Thymus (tissue), 11 donors: ENCODE results near the gene NADK2. TPM values are rescaled to one million over a fixed set of nuclear protein-coding genes. Genes with fewer than 3 reads are reported as not detected.

Experiments used
- DNase-seq, 9 donors: peaks; one replicate each; pipeline ENCODE4 v3.0.0-alpha.2; 2013; ENCODE audit warnings: low spot score in 9 of 9, low read depth in 6 of 9, missing footprints in 1 of 9
- H3K27ac ChIP-seq, 2 donors: one replicate each; pipeline ENCODE4 v1.5.1; 2013; ENCODE audit warnings: control low read depth in 1 of 2, low read depth in 1 of 2, low read length in 1 of 2, mild to moderate bottlenecking in 1 of 2, moderate library complexity in 1 of 2
- H3K27me3 ChIP-seq, 2 donors: one replicate each; pipeline ENCODE4 v1.5.1; 2013; ENCODE audit warnings: low read length in 1 of 2; ENCODE audit not compliant: control insufficient read depth in 2 of 2, insufficient read depth in 1 of 2
- H3K36me3 ChIP-seq, 2 donors: one replicate each; pipeline ENCODE4 v1.5.1; 2013; ENCODE audit warnings: low read length in 1 of 2, mild to moderate bottlenecking in 1 of 2, moderate library complexity in 1 of 2; ENCODE audit not compliant: control insufficient read depth in 2 of 2, insufficient read depth in 2 of 2
- H3K4me1 ChIP-seq, 2 donors: one replicate each; pipeline ENCODE4 v1.5.1; 2013; ENCODE audit warnings: low read length in 2 of 2; ENCODE audit not compliant: control insufficient read depth in 2 of 2, insufficient read depth in 2 of 2
- H3K4me3 ChIP-seq, 2 donors: one replicate each; pipeline ENCODE4 v1.5.1; 2013; ENCODE audit warnings: low read length in 2 of 2, control low read depth in 1 of 2, mild to moderate bottlenecking in 1 of 2
- H3K9me3 ChIP-seq, 2 donors: one replicate each; pipeline ENCODE4 v1.5.1; 2013; ENCODE audit warnings: low read length in 1 of 2, mild to moderate bottlenecking in 1 of 2; ENCODE audit not compliant: control insufficient read depth in 2 of 2, insufficient read depth in 1 of 2
- WGBS: extraction: QIAGEN DNeasy Blood & Tissue Kit; methylation state at CpG from one replicate; pipeline ENCODE4 v1.1.7; 2013; 5-methylcytosine and 5-hydroxymethylcytosine counted together
- polyA plus RNA-seq: library from polyadenylated mRNA; stranded (reverse); fragments of 200-250 nt; gene quantifications from one replicate; pipeline ENCODE4 v1.2.3, GENCODE V29; 2013
- total RNA-seq: library from RNA; stranded (reverse); fragments of 120-200 nt; gene quantifications from one replicate; pipeline ENCODE4 v1.2.4, GENCODE V29; 2013
- donor health status: healthy.

The NADK2 gene
- total and polyA plus RNA-seq, 2 donors: 12.4 to 16.8 TPM

DNA sequence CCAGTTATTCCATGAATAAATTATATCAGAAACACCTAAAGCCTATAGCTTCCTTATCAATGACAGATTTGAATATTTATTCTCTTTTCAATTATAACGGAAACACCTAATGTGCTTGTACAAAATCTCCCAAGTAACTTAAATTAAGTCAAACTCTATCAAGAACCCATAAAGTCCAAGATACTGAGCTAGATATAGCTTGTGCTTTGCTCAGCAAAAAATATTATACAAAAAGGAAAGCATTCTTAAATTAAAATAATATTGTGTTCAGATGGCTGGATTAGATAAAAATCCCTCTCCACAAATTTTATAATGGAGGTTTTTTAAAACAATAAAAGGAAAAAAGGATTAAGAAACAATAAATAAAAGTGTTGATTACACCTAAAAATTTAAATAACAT lies 23.7 kb downstream of the NADK2 start:
- Histone ChIP-seq H3K9me3 (no peaks in the 10 kb centered on the region), H3K27ac (no peak overlapping the region), H3K27me3 (no peaks in the 10 kb centered on the region), H3K4me1 (no peaks in the 10 kb centered on the region), H3K36me3 (peaks cover 8 to 18% of the 10 kb centered on the region in 2 donors), H3K4me3 (no peak overlapping the region)
- no peak for DNase-seq
- WGBS: 99% methylated on average over 1 of the region's 1 CpG

DNA sequence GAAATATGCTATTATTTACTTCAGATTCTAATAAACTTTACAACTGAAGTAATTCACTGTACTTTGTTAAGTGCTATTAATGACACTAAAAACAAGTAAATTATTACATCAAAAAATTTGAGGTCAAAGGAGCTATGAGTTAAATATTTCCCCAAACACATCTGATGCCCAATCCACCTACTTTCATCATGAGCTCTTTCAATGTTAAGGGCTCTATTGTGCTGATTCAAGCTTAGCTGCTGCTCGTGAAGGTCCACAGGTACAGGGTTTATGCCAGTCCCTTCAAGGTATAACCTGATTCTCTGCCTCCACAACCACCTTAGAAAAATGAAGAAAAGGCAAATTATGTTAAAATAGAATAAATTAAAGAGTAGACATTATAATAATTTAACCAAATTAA lies 24.2 kb downstream of the NADK2 start:
- no peak for DNase-seq
- no peaks in the 10 kb centered on the region for H3K9me3 ChIP-seq
- H3K27ac ChIP-seq: no peak overlapping the region
- WGBS: 99% methylated on average over 1 of the region's 1 CpG
- H3K36me3 ChIP-seq: peaks cover 13 to 22% of the 10 kb centered on the region in 2 donors
- no peaks in the 10 kb centered on the region for H3K4me1 ChIP-seq
- no peak overlapping the region for H3K4me3 ChIP-seq
- no peaks in the 10 kb centered on the region for H3K27me3 ChIP-seq

DNA sequence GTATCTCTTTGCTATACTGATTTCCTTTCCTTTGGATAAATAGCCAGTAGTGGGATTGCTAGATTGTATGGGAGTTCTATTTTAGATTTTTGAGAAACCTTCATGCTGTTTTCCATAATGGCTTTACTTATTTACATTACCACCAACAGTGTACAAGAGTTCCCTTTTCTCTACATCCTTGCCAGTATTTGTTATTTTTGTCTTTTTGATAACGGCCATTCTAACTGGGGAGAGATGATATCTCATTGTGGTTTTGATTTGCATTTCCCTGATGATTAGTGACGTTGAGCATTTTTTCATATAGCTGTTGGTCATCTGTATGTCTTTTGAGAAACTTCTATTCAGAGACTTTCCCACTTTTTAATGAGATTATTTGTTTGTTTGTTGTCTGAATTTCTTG lies 25.8 kb downstream of the NADK2 start:
- H3K27ac ChIP-seq: no peak overlapping the region
- no peak overlapping the region for H3K4me3 ChIP-seq
- peaks cover 13 to 18% of the 10 kb centered on the region in 2 donors for H3K36me3 ChIP-seq
- H3K9me3 ChIP-seq: no peaks in the 10 kb centered on the region
- DNase-seq: no peak
- H3K4me1 ChIP-seq: no peaks in the 10 kb centered on the region
- H3K27me3 ChIP-seq: no peaks in the 10 kb centered on the region
- 63% methylated on average over 2 of the region's 2 CpGs for WGBS

DNA sequence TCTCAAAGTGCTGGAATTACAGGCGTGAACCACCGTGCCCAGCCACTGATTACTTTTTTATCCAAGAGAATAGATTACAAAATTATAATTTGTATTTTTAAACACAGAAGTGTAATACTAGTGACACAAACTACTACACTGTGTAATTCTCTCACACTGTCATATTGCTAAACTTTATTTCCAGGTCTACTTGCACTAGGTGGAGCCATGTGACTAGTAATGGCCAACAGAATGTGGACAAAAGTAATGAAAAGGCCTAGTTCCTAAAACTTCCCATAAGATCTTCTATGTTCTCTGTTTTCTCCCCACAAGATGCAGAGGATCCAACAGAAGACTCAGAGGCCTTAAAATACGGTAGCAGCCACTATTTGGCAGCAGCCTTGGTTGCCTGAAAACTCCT lies 27.3 kb downstream of the NADK2 start:
- Histone ChIP-seq H3K27ac (no peak overlapping the region), H3K4me1 (no peaks in the 10 kb centered on the region), H3K36me3 (peaks cover 9 to 10% of the 10 kb centered on the region in 2 donors), H3K27me3 (no peaks in the 10 kb centered on the region), H3K4me3 (no peak overlapping the region), H3K9me3 (no peaks in the 10 kb centered on the region)
- WGBS: 97% methylated on average over 3 of the region's 3 CpGs
- no peak for DNase-seq

DNA sequence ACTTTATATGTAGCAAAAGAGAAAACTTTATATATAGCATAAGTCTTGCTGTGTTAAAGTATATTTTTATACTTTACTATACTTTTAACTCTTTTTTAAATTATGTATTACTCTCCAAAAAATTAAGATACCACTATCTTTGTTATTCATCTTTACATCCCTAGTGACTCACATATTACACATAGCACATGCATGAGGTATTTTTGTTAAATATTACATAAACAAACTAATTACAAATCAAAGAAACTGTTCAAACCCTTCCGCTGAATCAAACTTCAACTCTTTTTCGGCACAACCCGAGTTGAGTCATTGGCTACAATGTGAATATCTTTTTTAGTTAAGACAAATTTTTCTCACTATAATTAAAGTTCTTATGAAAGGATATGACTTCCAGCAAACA lies 32.1 kb downstream of the NADK2 start:
- WGBS: 97% methylated on average over 3 of the region's 3 CpGs
- Histone ChIP-seq H3K9me3 (no peaks in the 10 kb centered on the region), H3K27me3 (no peaks in the 10 kb centered on the region), H3K4me1 (no peaks in the 10 kb centered on the region), H3K4me3 (no peak overlapping the region), H3K27ac (no peak overlapping the region), H3K36me3 (peaks cover 6 to 15% of the 10 kb centered on the region in 2 donors)
- DNase-seq: no peak

DNA sequence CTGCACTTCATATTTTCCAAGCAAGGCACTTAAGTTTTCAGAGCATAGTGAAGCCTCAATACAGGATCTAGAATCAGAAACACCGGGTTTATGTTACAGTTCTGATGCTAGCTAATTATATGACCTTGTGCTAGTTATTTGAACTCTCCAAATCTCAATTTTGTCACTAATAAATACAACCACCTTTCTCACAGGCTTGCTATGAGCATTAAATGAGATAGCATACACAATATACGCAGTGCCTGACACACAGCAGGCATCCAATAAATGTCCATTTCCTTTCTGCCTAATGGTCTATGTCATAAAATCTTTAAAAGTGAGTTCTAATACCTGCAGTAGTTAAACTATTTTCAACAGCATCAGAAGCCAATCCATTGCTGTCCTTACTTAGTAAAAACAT lies 32.9 kb downstream of the NADK2 start:
- WGBS: 98% methylated on average over 2 of the region's 2 CpGs
- Histone ChIP-seq H3K9me3 (no peaks in the 10 kb centered on the region), H3K27ac (no peak overlapping the region), H3K4me1 (no peaks in the 10 kb centered on the region), H3K4me3 (no peak overlapping the region), H3K36me3 (peaks cover 6 to 13% of the 10 kb centered on the region in 2 donors), H3K27me3 (no peaks in the 10 kb centered on the region)
- no peak for DNase-seq

DNA sequence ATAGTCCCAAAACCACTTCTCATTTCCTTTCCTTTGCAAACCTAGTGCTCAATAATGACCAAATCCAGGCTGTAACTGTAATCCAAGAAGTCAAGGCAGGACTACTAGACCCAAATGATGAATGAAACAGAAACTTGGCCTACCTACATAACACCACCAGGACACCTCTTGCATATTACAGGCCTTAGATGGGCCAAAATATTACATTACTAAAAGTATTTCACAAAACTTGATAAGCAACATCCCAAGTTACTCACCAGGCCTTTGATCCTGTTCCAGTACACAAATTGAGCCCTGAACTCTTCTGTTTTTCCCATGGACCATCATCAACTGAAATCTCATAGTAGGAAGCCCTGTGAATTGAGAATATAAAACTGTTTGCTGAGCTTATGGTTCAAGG lies 34.8 kb downstream of the NADK2 start:
- no peak for DNase-seq
- H3K9me3 ChIP-seq: no peaks in the 10 kb centered on the region
- no peak overlapping the region for H3K4me3 ChIP-seq
- H3K36me3 ChIP-seq: peaks cover 0 to 13% of the 10 kb centered on the region in 2 donors
- no peaks in the 10 kb centered on the region for H3K27me3 ChIP-seq
- H3K27ac ChIP-seq: no peak overlapping the region
- H3K4me1 ChIP-seq: no peaks in the 10 kb centered on the region

DNA sequence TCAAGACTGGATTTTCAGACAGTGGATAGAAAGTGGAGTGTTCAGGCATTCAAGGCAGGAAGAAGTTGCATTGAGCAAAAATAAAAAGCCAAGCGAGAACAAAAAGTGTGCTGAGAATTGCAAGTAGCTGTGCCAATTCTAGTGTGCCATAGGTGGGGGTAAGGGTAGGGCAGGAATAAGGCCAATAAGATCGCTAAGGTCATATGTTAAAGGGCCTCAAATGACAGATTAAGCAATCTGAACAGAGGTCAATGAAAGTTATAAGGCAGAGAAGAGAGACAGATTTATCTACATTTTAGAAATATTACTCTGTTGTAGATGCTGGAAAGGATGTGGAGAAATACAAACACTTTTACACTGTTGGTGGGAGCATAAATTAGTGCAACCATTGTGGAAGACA lies 36.4 kb downstream of the NADK2 start:
- Histone ChIP-seq H3K4me3 (no peak overlapping the region), H3K9me3 (no peaks in the 10 kb centered on the region), H3K27me3 (no peaks in the 10 kb centered on the region), H3K4me1 (no peaks in the 10 kb centered on the region), H3K27ac (no peak overlapping the region), H3K36me3 (peaks cover 4 to 17% of the 10 kb centered on the region in 2 donors)
- WGBS: 100% methylated on average over 2 of the region's 2 CpGs
- no peak for DNase-seq

DNA sequence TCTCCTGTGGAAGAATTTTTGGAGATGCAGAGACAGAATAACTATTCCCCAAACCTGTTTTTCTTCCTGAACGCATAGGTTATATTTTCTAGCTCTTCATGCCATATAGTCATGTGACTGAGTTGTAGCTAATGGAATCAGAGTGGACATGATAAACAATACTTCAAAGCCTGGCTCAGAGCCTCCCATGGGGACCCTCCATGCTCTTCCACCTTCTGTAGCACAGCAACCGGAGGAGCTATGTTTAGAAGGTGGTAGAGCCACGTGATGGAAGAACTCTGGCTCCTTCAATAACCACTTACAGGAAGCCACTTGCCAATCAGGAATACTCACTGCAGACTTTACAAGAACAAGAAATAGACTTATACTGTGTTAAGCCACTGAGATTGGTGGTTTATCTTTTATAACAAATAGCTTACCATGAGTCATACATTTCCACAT lies 39.2 kb downstream of the NADK2 start:
- Histone ChIP-seq H3K4me1 (no peaks in the 10 kb centered on the region), H3K9me3 (no peaks in the 10 kb centered on the region), H3K27me3 (no peaks in the 10 kb centered on the region), H3K27ac (no peak overlapping the region), H3K36me3 (peaks cover 4 to 17% of the 10 kb centered on the region in 2 donors), H3K4me3 (no peak overlapping the region)
- WGBS: 76% methylated on average over 3 of the region's 3 CpGs
- no peak for DNase-seq

DNA sequence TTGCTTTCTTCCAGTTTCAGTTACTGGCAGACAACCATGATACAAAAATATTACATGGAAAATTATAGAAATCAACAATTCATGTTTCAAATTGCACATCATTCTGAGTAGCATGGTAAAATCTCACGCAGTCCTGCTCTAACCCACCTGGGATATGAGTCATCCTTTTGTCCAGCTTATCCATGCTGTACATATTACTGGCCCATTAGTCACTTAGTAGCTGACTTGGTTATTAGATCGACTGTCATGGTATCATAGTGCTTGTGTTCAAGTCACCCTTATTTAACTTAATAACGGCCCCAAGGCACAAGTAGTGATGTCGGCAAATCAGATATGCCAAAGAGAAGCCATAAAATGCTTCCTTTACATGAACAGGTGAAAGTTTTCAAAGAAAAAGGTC lies 41.2 kb downstream of the NADK2 start:
- H3K4me1 ChIP-seq: no peaks in the 10 kb centered on the region
- peaks cover 4 to 23% of the 10 kb centered on the region in 2 donors for H3K36me3 ChIP-seq
- H3K27me3 ChIP-seq: no peaks in the 10 kb centered on the region
- no peak overlapping the region for H3K4me3 ChIP-seq
- 98% methylated on average over 4 of the region's 4 CpGs for WGBS
- no peaks in the 10 kb centered on the region for H3K9me3 ChIP-seq
- no peak for DNase-seq
- H3K27ac ChIP-seq: no peak overlapping the region
